T-cell (primary cell): ENCODE measurements around the gene ZNF530. TPM values are rescaled to one million over a fixed set of nuclear protein-coding genes. Genes with fewer than 3 reads are reported as not detected.

ENCODE experiments used
- total RNA-seq, 35 experiments: library from RNA in 6 of 35; stranded (reverse) in 6 of 35; fragments of 120-200 nt in 1 of 35; gene quantifications; one replicate each; pipeline versions ENCODE4 v1.2.1 to v1.2.4 and lab custom pipeline; 2013 to 2026

Gene ZNF530
- total RNA-seq, 5 donors from 2014 or later (not counting 1 experiment from before 2014, with no cell fraction given) = 3.0 to 9.7 (median 9.2) TPM

Other genes starting within 250 kb of the ZNF530 start
- gene ZNF304, start 248.6 kb upstream of the ZNF530 start, total RNA-seq = 10 to 100 TPM in 3 of 5 donors, 1 to 10 TPM in 2; 7.1 to 14.3 (median 11.8) TPM
- 10 to 100 TPM in 2 of 5 donors, 1 to 10 TPM in 3; 7.1 to 11.4 (median 9.6) TPM for gene TRAPPC2B, start 236.3 kb upstream of the ZNF530 start, total RNA-seq
- gene ZNF547, start 236.3 kb upstream of the ZNF530 start, total RNA-seq = 1 to 10 TPM in 3 of 5 donors, under 1 TPM in 2; 0.77 to 4.8 (median 3.5) TPM
- gene ZNF548, start 210.0 kb upstream of the ZNF530 start, total RNA-seq = 100 to 1,000 TPM in 2 of 5 donors, 10 to 100 TPM in 3; 57.3 to 110 (median 82.8) TPM
- 10 to 100 TPM; 10.0 to 27.8 (median 21.2) TPM for gene ZNF17, start 188.7 kb upstream of the ZNF530 start, total RNA-seq
- gene ZNF749, start 164.6 kb upstream of the ZNF530 start, total RNA-seq = 10 to 100 TPM in 3 of 5 donors, 1 to 10 TPM in 2; 6.8 to 21.3 (median 18.2) TPM
- under 1 TPM in 3 of 5 donors, not detected in 2; 0.41 to 0.61 (median 0.53) TPM for gene VN1R1, start 142.7 kb upstream of the ZNF530 start, total RNA-seq
- 10 to 100 TPM in 1 of 5 donors, 1 to 10 TPM in 4; 2.3 to 12.1 (median 9.4) TPM for gene ZNF772, start 122.3 kb upstream of the ZNF530 start, total RNA-seq
- gene ZNF419, start 112.1 kb upstream of the ZNF530 start, total RNA-seq = 10 to 100 TPM in 4 of 5 donors, 1 to 10 TPM in 1; 6.3 to 24.5 (median 21.5) TPM
- gene ZNF773, start 99.9 kb upstream of the ZNF530 start, total RNA-seq = 10 to 100 TPM; 10.3 to 25.6 (median 18.7) TPM
- gene ZNF549, start 72.5 kb upstream of the ZNF530 start, total RNA-seq = 10 to 100 TPM in 4 of 5 donors, 1 to 10 TPM in 1; 9.0 to 17.4 (median 16.0) TPM
- 10 to 100 TPM; 16.9 to 47.4 (median 45.1) TPM for gene ZNF550, start 40.0 kb upstream of the ZNF530 start, total RNA-seq
- gene ZNF416, start 21.0 kb upstream of the ZNF530 start, total RNA-seq = 10 to 100 TPM in 3 of 5 donors, 1 to 10 TPM in 2; 5.6 to 11.1 (median 10.0) TPM
- gene ZIK1, start 15.7 kb upstream of the ZNF530 start, total RNA-seq = 10 to 100 TPM in 2 of 5 donors, 1 to 10 TPM in 3; 4.9 to 10.6 (median 8.2) TPM
- 10 to 100 TPM; 16.4 to 31.0 (median 22.3) TPM for gene ZNF134, start 14.4 kb downstream of the ZNF530 start, total RNA-seq
- gene ZNF211, start 33.3 kb downstream of the ZNF530 start, total RNA-seq = 10 to 100 TPM; 30.7 to 40.5 (median 34.7) TPM
- gene ZSCAN4, start 69.0 kb downstream of the ZNF530 start, total RNA-seq = not detected
- gene ZNF551, start 82.1 kb downstream of the ZNF530 start, total RNA-seq = 10 to 100 TPM; 10.4 to 18.6 (median 17.2) TPM
- 10 to 100 TPM in 2 of 5 donors, 1 to 10 TPM in 3; 6.3 to 16.2 (median 7.7) TPM for gene ZNF154, start 109.3 kb downstream of the ZNF530 start, total RNA-seq
- gene ZNF671, start 127.7 kb downstream of the ZNF530 start, total RNA-seq = 10 to 100 TPM; 15.2 to 32.8 (median 30.4) TPM
- gene ZNF776, start 146.9 kb downstream of the ZNF530 start, total RNA-seq = 10 to 100 TPM; 14.3 to 36.5 (median 26.9) TPM
- gene ZNF586, start 169.8 kb downstream of the ZNF530 start, total RNA-seq = 10 to 100 TPM; 34.0 to 46.9 (median 40.1) TPM
- gene ZNF552, start 215.0 kb downstream of the ZNF530 start, total RNA-seq = 10 to 100 TPM; 12.7 to 18.9 (median 16.2) TPM
- 10 to 100 TPM; 16.5 to 27.7 (median 22.8) TPM for gene ZNF587B, start 230.4 kb downstream of the ZNF530 start, total RNA-seq
- gene ZNF587, start 250.0 kb downstream of the ZNF530 start, total RNA-seq = 10 to 100 TPM; 56.6 to 60.5 (median 56.8) TPM